ENCODE data around the gene SLC12A8. TPM values are rescaled to one million over a fixed set of nuclear protein-coding genes. Genes with fewer than 3 reads are reported as not detected.

The SLC12A8 gene
- total RNA-seq, 1 experiment from 2014 or later, result 248 TPM

GRCh38 chr3:125191730-125192129 lies 20.8 kb downstream of the SLC12A8 start:
- DNase-seq (ENCODE audit: low read depth), result no peak
- in situ Hi-C loops (cut with HindIII; ENCODE audit: low pct_unique_long_range_greater_than_20kb, low sequenced_read_pairs), result no loop called here

DNA sequence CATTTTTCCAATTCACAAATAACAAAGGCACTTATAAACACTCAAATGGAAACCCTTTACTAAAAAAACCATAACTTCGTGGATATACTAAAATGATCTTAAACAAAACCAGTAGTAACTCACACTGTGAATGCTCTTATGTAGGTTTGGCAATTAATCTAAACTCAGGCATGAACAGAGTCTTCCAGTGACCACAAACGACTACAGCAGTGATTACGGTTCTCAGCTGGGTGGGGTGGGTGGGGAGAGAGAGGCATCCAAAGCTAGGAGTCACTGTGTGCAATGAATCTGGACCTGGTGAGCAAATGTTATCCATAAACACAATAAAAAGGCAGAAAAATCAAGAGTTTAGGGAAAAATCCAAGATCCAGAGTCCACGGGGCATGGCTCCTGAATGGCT lies 21.3 kb downstream of the SLC12A8 start:
- in situ Hi-C loops (cut with HindIII; ENCODE audit: low pct_unique_long_range_greater_than_20kb, low sequenced_read_pairs), result no loop called here
- DNase-seq (ENCODE audit: low read depth), result no peak

- DNase-seq (ENCODE audit: low read depth), result no peak
- in situ Hi-C loops (cut with HindIII; ENCODE audit: low pct_unique_long_range_greater_than_20kb, low sequenced_read_pairs), result no loop called here
These were observed 21.8 kb downstream of the SLC12A8 start for GRCh38 chr3:125190786-125191185.

GRCh38 chr3:125189378-125190165 lies 23.0 kb downstream of the SLC12A8 start:
- in situ Hi-C loops (cut with HindIII; ENCODE audit: low pct_unique_long_range_greater_than_20kb, low sequenced_read_pairs), result no loop called here
- DNase-seq (ENCODE audit: low read depth), result no peak

- no peak for DNase-seq (ENCODE audit: low read depth)
- in situ Hi-C loops (cut with HindIII; ENCODE audit: low pct_unique_long_range_greater_than_20kb, low sequenced_read_pairs), result no loop called here
These were observed 23.6 kb downstream of the SLC12A8 start for GRCh38 chr3:125188955-125189354.

DNA sequence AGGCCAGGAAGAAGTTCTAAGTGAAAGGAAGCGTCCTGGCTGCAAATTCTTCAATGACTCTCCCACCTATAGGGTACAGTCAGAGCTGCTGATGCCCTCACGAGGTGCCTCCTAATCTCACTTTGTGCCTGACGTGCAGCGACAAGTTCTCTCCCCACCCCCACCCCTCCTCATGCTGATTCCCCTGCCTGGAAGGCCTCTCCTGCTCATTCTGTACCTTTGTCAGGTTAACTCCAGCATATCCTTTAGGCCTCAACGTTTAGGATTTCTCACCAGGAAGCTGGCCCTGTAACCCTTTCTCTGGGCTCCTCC lies 25.0 kb downstream of the SLC12A8 start:
- DNase-seq (ENCODE audit: low read depth), result no peak
- in situ Hi-C loops (cut with HindIII; ENCODE audit: low pct_unique_long_range_greater_than_20kb, low sequenced_read_pairs), result no loop called here

DNA sequence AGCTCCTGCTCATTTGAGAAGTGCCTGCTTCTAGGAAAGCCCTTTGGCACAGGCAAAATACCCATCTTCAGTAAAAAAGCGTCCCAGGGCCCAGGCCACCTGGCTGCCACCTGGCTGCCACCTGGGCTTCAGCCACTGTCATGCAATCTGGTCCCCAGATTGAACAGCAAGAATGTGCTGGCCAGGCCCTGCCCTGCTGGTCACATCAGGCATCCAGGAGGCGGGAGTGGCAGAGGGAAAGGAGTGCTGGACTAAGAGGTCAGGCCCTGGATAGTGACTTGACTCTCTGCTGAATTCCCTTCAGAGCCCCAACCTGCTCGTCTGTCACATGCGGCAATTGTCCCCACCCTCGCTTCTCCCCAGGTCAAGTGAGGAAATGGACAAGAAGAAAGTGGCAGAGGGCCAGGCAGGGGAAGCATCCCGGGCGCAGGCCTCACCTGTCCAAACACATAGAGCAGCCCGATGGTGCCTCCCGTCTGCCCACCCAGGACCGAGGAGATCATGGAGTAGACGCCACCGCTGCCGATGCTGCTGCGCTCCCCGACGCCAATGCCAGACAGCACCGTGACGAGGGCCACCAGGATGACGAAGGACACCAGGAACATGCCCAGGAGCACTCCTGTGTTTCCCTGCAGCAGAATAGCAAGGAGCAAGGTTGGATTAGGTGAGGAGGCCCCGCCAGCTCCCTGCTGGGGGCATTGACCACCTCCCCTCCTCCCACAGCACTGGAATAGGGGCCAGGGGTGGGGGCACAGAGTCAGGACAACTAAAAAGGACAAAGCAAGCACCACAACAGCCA lies 25.5 kb downstream of the SLC12A8 start:
- DNase-seq (ENCODE audit: low read depth), result no peak
- in situ Hi-C loops (cut with HindIII; ENCODE audit: low pct_unique_long_range_greater_than_20kb, low sequenced_read_pairs), result no loop called here

DNA sequence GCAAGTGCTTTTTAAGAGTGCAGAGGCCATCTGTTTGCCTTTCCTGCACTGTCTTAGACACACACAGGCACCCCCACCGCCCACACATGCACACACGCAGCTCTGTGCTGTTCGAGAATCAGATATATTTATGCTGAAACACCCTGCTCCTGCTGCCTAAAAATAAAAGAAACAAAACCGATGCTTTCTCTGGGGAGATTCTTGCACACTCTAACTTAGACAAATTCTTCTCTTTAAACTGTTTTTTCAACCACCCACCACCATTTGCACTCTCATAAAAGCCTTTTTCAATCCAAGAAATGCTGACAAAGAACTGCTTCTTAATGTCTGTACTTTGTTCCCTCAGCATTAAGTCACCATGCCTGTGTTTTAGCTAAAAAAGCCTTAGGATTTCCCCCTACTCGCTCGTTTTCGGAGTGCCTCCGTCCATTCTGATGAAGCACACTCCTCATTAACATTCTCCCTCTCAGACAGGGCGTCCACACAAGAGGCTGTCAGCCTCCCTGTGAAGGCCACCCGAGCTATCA lies 26.2 kb downstream of the SLC12A8 start:
- in situ Hi-C loops (cut with HindIII; ENCODE audit: low pct_unique_long_range_greater_than_20kb, low sequenced_read_pairs), result no loop called here
- DNase-seq (ENCODE audit: low read depth), result no peak

DNA sequence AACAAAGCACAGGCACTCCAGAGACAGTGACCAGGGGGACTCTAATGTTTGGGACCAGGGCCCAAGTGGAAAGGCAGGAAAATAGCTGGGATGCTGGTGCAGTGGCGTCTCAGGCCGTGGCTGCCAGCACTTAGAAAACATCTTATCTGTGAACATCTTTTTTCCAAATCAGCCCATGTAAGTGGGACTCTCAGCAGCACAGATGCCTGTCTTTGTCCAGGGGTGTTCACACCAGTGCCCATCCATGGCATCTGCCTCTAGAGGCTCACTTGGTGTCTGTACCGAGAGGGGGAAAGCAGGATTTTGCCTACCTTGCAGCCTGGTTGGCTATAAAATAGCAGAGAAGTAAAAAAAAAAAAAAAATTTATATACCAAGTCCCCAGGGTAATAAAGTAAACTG lies 26.7 kb downstream of the SLC12A8 start:
- in situ Hi-C loops (cut with HindIII; ENCODE audit: low pct_unique_long_range_greater_than_20kb, low sequenced_read_pairs), result no loop called here
- DNase-seq (ENCODE audit: low read depth), result no peak

GRCh38 chr3:125179884-125180240 lies 32.7 kb downstream of the SLC12A8 start:
- no peak for DNase-seq (ENCODE audit: low read depth)
- in situ Hi-C loops (cut with HindIII; ENCODE audit: low pct_unique_long_range_greater_than_20kb, low sequenced_read_pairs), result no loop called here

DNA sequence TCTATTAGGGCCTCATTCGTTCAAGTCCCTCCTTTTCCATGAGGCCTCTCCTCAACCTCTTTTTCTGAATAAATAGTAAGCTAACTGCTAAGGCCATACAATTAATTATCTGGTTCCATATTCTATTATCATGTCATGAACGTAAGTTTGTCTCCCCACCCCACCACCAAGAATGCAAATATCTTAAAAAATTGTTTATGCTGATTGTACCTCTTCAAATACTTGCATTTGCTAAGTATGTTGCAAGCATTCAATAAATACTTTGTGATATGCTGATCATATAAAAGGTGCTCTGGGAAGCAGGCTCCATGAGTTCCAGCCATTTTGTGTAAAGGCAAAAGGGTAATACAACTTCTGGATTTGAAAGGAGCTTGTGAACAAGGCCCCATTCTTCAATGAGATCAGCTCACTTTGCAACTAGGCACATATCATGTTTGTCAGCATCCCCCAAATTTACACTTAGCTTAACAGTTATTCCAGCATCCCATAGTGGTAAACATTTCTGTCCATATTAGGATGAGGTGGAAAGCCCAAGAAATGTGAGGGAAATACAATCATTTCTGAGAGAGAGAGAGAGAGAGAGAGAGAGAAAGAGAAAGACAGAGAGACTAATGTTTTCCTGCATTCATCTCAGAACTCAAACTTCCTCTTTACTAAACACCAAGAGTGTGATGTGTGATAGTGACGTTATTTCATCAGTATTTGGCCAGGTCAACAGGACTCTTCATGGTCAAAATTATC lies 33.2 kb downstream of the SLC12A8 start:
- in situ Hi-C loops (cut with HindIII; ENCODE audit: low pct_unique_long_range_greater_than_20kb, low sequenced_read_pairs), result no loop called here
- DNase-seq (ENCODE audit: low read depth), result no peak

GRCh38 chr3:125177746-125178145 lies 34.8 kb downstream of the SLC12A8 start:
- in situ Hi-C loops (cut with HindIII; ENCODE audit: low pct_unique_long_range_greater_than_20kb, low sequenced_read_pairs), result no loop called here
- DNase-seq (ENCODE audit: low read depth), result no peak

- DNase-seq (ENCODE audit: low read depth), result no peak
- in situ Hi-C loops (cut with HindIII; ENCODE audit: low pct_unique_long_range_greater_than_20kb, low sequenced_read_pairs), result no loop called here
These were observed 37.1 kb downstream of the SLC12A8 start for GRCh38 chr3:125175295-125176078.

- no peak for DNase-seq (ENCODE audit: low read depth)
- in situ Hi-C loops (cut with HindIII; ENCODE audit: low pct_unique_long_range_greater_than_20kb, low sequenced_read_pairs), result no loop called here
These were observed 40.2 kb downstream of the SLC12A8 start for GRCh38 chr3:125172346-125172745.

- in situ Hi-C loops (cut with HindIII; ENCODE audit: low pct_unique_long_range_greater_than_20kb, low sequenced_read_pairs), result no loop called here
- DNase-seq (ENCODE audit: low read depth), result no peak
These were observed 43.7 kb downstream of the SLC12A8 start for GRCh38 chr3:125168711-125169393.

GRCh38 chr3:125166599-125167136 lies 45.9 kb downstream of the SLC12A8 start:
- no peak for DNase-seq (ENCODE audit: low read depth)
- in situ Hi-C loops (cut with HindIII; ENCODE audit: low pct_unique_long_range_greater_than_20kb, low sequenced_read_pairs), result no loop called here

DNA sequence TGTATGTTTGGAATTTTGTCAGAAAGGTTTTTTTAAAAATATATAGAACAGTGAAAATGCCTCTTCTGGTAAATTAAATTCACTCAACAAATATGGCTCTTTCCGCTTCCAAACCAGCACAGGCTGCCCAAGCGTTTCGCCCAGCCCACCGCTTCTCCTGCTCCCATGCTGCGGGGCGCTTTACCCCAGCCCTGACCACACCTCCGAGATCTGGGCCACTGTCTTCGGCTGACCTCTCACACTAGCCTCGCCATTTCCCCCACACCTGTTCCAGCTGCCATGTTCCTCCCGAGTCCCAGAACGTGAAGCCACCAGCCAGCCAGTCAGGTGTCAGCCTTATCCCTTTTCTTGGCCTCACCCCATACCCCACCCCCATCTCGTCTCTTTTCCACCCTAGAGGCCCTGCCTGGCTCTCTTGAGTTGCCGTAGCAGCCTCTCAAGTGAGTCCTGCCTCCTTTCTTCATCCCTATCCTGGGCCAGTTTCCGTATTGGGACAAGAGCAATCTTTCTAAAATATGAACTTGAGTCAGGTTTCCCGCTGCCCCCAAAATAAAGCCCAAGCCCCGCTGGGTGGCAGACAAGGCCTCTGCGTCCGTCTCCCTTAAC lies 46.5 kb downstream of the SLC12A8 start:
- in situ Hi-C loops (cut with HindIII; ENCODE audit: low pct_unique_long_range_greater_than_20kb, low sequenced_read_pairs), result no loop called here
- no peak for DNase-seq (ENCODE audit: low read depth)

Measured in Caki2 (cell line).